Measurements from ENCODE around the gene HECA. TPM values are rescaled to one million over a fixed set of nuclear protein-coding genes. Genes with fewer than 3 reads are reported as not detected.
"Not testable (repeated sequence)": the region's sequence is repeated elsewhere in the genome, so short reads cannot be mapped to it uniquely, and the experiment has no call there.

The HECA gene
- polyA plus RNA-seq, 10 donors: 16.8 to 26.9 (median 20.5) TPM

DNA sequence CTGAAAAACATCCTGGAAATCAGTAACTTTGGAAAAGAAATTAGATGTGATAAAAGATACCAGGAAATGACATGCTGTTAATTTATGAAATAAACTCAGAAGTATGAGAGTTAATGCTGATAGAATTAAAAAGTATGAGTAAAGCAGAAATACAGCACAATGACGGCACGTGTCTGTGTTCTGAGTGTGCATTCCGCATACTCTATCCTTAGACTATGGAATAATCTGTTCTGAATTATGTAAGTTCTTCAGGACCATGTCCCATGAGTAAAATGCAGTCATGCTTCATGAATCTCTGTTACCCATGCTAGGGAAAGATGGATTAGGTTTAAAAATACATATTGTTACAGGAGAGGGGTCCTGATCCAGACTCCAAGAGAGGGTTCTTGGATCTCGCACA, 21.7 kb downstream of the HECA start:
- peak; percentile 42 to 70 (median 44) for DNase-seq

DNA sequence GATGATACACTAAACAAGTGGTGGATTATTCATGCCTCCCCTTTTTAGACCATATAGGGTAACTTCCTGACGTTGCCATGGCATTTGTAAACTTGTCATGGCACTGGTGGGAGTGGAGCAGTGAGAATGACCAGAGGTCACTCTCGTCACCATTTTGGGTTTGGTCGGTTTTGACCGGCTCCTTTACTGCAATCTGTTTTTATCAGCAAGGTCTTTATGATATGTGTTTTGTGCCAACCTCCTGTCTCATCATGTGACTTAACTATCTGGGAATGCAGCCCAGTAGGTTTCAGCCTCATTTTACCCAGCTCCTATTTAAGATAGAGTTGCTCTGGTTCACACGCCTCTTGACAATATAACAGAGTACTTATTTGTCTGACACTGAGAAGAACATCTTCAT, 22.2 kb downstream of the HECA start:
- not testable (repeated sequence) for DNase-seq

GRCh38 chr6:139159016-139159415, 24.1 kb downstream of the HECA start:
- no peak for DNase-seq

DNA sequence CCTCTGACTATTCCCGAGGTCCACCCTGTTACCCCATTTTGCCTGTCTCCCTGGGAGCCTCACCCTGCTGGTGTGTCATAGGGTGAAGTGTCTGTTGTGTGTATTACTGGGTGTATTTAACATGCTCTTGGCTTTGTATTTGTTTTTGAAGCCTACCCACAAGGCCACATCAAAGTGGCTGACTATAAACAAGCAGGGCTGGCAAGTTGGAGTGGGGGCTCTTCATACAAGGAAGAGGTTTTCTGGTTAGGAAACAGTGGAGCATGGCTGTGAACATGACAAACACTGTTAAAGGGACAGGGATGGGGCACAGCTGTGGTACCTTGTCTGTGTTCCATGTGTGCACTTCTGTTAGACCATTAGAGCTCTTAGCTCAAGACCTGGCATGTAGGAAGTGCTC, 26.3 kb downstream of the HECA start:
- no peak for DNase-seq

GRCh38 chr6:139161817-139162284, 27.0 kb downstream of the HECA start:
- DNase-seq: no peak

DNA sequence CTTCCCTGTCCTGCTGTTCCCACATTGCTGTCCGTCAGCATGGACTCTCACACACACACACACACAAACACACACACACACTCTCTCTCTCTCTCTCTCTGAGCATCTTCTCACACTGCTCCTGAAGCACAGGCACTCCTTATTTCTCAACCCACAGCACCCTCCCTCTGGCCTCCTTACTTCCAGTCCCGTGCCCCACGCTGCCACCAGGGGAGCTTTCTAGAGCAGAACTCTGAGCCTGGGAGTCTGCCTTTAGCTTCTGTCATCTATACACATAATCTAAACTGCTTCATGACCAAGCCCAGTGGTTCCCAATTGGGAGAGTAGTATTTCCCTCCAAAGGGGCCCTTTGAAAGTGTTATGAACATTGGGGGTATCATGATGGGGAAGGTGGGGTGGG, 29.1 kb downstream of the HECA start:
- DNase-seq: no peak

GRCh38 chr6:139165324-139165723, 30.4 kb downstream of the HECA start:
- no peak for DNase-seq

DNA sequence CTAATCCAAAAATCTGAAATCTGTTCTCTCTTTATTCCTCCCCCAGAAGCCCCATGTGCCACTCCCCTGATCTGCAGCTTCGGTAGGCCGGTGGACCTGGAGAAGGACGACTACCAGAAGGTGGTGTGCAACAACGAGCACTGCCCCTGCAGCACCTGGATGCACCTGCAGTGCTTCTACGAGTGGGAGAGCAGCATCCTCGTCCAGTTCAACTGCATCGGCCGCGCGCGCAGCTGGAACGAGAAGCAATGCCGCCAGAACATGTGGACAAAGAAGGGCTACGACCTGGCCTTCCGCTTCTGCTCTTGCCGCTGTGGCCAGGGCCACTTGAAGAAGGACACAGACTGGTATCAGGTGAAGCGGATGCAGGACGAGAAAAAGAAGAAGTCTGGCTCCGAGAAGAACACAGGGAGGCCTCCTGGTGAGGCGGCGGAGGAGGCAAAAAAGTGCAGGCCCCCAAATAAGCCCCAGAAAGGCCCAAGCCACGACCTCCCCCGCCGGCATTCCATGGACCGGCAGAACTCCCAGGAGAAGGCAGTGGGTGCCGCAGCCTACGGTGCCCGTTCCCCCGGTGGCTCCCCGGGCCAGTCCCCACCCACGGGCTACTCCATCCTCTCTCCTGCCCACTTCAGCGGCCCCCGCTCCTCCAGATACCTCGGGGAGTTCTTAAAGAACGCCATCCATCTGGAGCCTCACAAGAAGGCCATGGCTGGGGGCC, 31.5 kb downstream of the HECA start:
- no peak for DNase-seq

GRCh38 chr6:139166956-139167313, 32.1 kb downstream of the HECA start:
- no peak for DNase-seq

DNA sequence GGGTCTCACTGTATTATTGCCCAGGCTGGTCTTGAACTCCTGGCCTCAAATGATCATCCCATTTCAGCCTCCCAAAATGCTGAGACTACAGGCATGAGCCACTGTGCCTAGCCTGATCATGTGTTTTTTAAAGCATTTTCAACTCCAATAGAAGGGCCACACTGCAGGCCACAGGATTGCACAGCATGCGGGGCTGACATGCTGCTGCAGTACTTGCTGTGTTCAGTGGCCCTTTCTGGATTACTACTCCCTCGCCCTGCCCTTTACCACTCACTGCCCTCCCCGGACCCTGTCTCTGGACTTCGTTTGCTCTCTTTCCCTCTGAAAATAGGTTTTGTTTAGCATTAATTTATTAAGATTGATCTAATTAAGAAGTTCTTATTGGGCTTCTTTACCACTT, 37.3 kb downstream of the HECA start:
- DNase-seq: no peak

DNA sequence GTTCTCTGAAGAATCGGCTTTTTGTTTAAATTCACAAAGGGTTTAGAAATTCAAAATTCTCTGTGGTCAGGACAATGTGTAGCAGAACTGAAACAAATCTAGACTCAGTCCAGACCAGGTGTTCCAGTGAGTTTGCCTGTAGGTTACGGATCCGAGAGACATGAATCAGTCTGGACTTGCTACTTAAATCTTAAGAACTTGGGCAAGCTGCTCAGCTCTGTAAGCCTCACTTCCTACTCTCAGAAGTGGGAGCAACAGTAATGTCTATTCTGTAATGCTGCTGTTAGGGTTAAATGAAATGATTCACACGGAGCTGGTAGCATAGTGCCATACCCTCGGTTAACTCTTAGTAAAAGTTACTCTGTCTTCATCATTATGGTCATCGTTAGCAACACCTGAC, 37.7 kb downstream of the HECA start:
- DNase-seq: no peak

DNA sequence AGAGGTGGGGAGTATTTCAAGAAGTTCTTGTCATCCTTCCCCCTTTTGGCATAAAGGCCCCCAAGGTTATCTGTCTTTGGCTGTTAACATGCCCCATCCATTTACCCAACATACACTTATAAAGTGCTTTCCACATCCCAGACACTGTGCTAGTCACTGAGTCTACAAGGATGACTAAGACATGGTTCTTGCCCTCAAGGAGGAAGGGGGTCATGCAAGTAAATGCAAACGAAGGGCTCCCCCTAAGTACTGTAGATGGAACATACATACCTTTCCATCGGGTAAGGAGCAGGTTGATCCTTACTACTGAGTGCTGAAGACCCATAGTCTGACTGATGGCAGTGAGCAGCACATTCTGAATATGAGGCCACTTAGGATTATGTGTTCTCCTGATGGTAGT, 38.3 kb downstream of the HECA start:
- DNase-seq: no peak

DNA sequence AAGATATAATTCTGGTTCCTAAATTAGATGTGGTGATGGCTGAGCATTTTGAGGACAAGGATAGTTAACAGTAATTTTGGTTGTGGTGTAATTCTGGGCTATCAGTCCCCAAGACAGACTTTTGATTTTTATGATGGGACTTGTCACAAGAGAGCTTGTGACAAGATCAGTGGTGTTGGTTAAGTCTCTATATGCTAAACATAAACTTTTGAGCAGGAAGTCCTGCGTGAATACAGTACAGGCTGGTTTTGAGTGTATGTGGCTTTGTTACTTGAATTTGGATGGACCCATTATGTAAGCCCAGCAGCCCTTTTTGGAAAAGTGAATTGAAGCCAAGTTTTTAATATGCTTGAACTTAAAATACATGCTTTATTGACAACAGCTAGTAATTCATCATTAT, 38.9 kb downstream of the HECA start:
- DNase-seq: no peak

DNA sequence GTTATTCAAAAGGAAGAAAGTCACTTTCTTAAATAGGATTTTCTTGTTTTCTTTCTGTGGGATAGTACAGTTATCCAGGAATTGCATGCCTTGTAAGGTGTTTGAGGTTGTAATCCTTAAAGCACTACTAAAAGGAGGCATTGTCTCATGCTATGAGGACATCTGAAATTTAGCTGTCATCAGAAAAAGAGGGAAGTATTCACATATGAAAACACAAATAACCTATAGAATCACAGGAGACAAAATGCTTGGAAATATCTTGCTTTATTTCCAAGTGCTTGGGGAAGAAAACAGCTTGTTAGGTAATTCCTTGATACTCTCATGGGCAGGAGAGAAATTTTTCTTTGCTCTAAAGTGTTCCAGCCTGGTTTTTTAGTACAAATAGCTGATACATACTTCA, 40.1 kb downstream of the HECA start:
- DNase-seq: no peak

- DNase-seq: no peak
Observed at GRCh38 chr6:139175389-139175948, 40.6 kb downstream of the HECA start.

DNA sequence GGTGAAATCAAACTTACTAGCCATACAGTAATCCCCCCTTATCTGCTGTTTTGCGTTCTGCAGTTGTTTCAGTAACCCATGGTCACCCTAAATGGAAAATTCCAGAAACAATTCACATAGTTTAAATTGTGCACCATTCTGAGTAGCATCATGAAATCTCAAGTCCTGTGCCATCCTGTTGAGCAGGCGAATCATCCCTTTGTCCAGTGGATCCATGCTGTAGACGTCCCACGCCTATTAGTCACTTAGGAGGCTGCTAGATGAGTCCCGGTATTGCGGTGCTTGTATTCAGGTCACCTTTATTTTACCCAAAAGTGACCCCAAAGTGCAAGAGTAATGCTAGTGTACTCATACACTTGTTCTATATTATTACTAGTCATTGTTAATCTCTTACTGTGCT, 46.4 kb downstream of the HECA start:
- no peak for DNase-seq

- DNase-seq: no peak
Observed at GRCh38 chr6:139184047-139184446, 49.2 kb downstream of the HECA start.

DNA sequence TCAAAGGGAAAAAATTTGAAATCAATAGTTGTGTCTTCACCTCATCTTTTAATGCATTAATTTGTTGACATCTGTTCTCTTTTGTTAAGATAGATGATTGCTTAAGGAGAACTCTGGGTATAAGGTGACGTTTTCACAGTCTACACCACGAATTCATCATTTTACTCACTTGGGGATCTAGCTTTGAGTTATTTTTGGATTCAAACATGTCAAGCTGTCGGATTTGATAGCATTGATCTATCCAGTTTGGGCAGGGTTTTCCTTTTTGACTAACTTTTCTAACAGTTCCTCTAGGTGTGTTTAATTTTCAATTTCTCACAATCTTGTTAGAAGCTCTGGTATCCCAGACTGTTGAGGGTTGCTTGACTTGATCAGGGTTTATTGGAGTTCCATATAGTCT, 49.6 kb downstream of the HECA start:
- no peak for DNase-seq

GRCh38 chr6:139186242-139186641, 51.4 kb downstream of the HECA start:
- no peak for DNase-seq

DNA sequence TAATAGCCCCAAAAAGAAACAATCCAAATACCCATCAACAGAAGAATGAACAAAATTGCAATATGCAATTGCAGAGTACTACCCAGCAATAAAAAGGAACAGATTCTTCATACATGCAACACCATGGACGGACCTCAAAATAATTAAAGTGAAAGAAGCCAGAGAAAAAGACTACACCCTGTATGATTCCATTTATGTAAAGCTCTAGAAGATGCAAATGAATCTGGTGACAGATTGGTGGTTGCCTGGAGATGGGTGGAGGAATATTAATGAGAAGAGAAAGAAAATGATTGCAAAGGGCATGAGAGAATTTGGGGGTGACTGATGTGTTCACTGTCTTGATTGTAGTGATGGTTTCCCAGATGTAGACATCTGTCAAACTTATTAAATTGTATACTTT, 51.8 kb downstream of the HECA start:
- no peak for DNase-seq

DNA sequence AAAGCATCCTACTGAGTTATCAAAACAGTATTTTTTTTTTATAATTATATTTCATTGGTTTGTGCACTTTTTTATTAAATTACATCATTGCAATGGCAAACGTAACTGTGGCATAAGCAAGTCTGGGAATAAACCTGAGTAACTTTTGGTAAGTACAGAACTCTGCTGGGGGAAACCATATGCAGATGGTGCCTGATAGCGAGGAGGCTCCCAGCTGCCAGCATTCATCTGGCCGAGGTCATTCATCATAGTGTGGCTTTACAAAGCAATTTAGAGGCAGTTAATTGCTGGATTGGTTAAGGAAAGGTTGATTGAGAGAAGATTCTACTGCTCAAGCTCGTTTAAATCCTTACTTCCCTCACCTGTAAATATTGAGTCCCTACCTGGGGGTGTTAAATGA, 52.6 kb downstream of the HECA start:
- DNase-seq: no peak

DNA sequence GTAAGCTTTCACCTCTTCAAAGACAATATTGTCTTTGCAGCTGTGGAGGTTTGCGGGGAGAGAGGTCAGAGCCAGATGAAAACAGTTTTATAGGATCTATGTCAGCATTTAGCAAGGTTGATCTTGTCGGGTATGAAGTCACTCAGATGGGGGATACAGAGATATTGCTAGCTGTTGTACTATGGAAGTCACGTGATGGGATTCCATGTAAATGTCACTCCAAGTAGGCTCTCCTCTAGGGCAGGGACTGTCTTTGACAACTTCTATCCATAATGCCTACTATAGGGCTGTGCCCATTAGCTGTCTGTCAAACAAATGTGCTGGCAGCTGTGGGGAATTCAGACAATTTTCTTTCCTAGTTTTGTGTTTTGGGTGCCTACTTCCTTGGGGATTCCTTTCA, 54.8 kb downstream of the HECA start:
- no peak for DNase-seq

GRCh38 chr6:139194740-139195139, 59.9 kb downstream of the HECA start:
- DNase-seq: no peak

Measured in muscle of back (tissue), 11 donors.